Activated gamma-delta T cell (primary cell): ENCODE results near the gene HK1.

Source experiments
- DNase-seq: peaks from one replicate; lab custom pipeline; 2025; lab: John Stamatoyannopoulos, UW

HK1 gene

DNA sequence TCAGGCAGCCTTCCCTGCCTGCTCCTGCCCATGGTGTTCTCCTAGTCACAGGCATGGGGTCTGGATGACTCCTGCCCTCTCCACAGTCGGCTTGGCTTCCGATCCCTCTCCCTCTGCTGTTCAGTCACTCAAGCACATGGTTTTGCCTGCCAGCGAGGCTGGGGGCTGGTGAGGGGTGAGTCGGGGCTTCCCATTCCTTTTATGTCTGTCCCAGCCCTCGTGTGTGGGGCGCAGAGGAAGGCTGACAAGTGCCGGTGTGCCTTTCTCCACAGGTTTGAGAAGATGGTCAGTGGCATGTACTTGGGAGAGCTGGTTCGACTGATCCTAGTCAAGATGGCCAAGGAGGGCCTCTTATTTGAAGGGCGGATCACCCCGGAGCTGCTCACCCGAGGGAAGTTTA is 98.4 kb downstream of the HK1 start:
- DNase-seq = no peak

DNA sequence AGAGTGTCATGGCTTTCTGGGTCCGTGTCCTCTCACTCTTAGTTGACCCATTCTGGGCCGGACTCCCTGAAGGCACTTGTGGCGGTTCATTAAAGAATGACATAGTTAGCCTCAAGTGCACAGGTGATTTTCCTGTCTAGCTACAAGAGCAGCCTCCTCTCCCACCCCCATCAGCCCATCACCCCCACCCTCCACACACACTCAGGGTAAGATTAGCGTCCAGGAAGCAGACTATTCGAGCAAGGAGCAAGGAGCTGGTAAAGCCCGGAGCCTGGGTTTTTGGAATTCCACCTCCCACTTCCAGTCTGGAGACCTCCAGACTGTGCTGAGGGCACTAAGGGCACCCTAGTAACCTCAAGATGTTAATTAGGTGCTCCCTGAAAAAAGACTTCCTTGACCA is 98.9 kb downstream of the HK1 start:
- no peak for DNase-seq

DNA sequence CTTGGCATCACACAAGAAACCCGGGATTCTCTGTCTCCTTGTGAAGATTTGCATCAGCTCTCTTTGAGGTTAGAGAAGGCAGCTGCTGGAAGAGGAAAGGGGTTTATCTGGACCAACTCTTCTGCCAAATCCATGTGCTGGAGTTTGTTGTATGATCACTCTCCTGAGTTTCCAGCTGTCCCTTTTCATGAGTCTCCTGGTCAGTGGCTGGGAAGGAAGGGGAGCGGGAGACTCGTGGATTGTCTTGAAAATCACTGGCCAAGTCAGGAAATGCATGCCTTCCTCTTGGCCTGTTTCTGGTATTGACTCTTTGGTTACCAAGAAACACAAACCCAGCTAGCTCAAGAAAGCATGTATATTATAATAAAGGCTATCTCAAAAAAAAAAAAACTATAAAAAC is 99.6 kb downstream of the HK1 start:
- DNase-seq = no peak

DNA sequence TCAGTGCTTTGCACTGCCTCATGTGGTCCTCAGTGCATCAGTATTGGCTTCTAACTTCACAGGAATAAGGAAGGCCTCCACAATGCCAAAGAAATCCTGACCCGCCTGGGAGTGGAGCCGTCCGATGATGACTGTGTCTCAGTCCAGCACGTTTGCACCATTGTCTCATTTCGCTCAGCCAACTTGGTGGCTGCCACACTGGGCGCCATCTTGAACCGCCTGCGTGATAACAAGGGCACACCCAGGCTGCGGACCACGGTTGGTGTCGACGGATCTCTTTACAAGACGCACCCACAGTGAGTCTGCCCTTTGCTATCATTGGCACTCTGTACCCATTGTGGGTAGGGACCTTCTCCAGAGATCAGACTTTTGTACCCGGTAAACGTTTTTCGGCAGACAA is 101.5 kb downstream of the HK1 start:
- no peak for DNase-seq

DNA sequence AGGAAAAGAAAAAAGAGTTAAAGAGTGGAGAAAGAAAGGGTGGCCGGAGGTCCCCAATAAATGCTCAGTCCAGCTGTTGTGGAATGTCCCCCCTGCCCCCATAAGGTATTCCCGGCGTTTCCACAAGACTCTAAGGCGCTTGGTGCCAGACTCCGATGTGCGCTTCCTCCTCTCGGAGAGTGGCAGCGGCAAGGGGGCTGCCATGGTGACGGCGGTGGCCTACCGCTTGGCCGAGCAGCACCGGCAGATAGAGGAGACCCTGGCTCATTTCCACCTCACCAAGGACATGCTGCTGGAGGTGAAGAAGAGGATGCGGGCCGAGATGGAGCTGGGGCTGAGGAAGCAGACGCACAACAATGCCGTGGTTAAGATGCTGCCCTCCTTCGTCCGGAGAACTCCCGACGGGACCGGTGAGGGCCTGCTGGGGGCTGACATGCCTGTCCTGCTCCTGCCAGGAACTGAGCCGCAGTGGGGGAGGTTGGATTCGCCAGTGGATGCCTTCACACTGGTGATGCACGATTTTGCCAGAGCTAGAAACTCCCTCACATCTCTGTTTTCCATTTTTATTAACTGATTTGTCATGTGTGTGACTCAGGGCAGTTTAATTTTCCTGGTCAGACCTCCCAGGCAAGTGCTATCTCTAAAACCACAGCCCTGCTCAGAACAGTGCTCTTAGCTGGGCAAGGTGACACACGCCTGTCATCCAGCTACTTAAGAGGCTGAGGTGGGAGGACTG is 104.3 kb downstream of the HK1 start:
- DNase-seq = no peak

DNA sequence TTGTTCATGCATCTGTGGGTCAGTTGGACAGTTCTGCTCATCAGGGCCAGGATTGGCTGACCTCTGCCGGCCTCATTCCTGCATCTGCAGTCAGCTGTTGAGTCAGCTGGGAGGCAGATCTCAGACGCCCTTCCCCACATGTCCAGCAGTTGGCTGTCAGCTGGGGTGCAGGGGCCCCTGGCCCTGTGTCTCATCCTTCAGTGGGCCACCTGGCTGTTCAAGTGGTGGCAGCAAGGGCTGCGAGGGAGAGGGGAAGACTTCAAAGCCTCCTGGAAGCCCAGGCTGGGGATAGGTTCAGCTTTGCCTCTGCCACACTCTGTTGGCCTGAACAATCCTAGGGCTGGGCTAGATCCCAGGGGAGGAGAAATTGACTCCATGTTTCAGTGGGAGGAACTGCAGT is 105.3 kb downstream of the HK1 start:
- DNase-seq = no peak

DNA sequence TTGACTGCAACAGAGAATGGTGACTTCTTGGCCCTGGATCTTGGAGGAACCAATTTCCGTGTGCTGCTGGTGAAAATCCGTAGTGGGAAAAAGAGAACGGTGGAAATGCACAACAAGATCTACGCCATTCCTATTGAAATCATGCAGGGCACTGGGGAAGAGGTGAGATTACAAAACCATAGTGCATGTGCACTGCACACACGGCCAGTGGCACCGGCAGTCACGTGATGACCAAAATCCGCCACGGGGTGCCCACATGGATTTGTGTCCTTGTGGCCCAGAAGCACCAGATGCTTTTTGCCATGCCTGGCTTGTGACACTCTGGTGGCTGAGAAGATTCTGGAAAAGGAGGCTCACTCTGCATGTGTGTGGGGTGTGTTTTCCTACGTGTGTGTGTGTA is 106.0 kb downstream of the HK1 start:
- DNase-seq = no peak

DNA sequence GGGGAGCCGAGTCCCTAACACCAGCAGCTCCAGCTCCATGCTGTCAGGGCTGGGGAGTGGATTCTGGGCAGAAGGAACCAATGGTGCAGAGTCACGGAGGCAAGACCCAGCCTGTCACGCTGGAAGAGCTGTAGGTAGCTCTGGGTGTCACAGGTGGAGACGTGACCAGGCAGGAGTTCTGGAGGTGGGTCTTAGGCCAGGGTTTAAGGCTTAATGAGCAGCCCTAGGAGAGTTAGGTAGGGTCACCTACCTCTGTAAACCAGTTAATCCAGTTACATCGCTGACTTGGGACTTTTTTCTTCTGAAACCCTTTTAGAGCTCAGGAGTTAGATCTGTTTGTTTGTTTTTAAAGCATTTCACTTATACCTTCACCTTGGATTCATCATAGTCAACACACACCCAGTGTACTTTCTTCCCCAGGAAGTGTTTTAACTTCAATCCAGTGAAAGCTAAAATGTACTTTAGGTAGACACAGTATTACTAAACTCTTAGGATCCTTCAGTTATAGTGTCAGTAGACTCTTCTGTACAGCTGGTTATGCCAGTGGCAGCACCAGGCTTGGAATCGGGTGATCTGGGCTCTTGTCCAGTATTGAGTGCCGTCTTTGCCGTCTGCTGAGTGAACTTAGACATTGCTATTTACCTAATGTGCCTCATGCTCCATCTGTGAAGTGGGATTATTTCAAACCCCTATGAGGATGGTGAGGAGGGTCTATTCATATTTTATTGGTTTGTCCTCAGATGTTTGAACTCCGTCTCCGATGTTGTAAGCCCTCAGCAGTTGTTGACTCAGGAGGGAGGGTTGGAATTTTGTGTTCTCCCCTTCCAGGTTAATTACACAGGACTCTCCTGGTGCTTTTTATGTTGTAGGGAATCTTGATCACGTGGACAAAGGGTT is 107.4 kb downstream of the HK1 start:
- DNase-seq = no peak

DNA sequence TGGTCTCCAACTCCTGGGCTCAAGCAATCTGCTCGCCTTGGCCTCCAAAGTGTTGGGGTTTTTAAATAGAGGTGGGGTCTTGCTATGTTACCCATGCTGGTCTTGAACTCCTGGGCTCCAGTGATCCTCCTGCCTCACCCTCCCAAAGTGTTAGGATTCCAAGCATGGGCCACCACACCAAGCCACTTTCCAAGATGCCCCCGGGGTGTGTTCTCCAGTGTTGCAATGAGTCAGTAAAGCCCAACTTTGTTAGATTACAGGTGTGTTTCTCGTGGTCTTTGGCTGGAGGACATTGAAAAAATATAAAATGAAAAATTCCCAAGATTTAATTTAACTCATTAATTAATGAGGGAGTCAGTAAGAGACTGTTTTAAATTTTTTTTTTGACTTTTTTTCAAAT is 109.2 kb downstream of the HK1 start:
- DNase-seq = no peak

DNA sequence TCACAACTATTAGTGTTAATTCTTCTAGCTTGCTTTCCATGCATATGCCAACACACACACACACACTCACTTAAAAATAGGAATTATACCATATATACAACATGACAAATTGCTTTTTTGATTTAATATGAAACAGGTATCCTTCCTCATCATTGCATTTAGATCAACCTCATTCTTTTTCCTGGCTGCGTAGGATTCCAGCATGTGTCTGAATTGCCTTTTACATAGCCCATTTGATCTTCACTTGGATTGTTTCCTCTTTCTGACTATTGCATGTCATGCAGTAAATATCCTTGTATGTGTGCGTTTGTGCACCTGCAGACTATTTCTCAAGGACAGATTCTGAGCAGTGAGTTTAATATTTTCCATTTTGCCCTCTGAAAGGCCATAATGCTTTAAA is 110.2 kb downstream of the HK1 start:
- no peak for DNase-seq

DNA sequence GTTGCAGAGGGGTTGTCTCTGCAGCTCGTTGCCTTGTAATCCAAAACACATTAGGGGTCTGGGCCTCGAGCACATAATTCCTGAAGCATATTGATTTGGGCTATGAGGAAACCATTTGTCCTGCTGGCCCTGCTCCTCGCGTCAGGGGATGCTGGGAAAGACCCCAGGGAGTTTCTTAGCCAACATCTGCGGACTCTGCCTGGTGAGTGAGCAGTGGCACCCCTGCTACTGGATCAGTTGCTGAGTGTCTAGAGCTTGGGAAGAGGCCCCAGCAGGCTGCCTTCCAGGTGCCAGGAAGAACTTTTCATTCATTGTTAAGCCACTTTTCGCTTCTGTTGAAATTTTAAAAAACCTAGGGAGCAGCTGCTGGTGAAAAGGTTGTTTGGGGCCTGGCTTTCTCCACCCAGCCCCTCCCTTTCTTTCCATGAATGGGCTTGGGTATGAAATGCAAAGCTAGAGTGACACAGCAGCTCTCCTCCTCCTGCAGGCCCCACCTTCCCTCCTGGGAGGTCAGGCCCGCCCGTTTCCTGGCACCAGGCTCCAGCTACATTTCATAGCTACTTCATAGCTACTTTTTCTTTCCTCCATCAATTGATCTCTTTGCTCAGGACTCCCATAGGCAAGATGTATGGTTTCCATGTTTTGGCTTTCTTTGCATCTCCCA is 111.7 kb downstream of the HK1 start:
- no peak for DNase-seq

DNA sequence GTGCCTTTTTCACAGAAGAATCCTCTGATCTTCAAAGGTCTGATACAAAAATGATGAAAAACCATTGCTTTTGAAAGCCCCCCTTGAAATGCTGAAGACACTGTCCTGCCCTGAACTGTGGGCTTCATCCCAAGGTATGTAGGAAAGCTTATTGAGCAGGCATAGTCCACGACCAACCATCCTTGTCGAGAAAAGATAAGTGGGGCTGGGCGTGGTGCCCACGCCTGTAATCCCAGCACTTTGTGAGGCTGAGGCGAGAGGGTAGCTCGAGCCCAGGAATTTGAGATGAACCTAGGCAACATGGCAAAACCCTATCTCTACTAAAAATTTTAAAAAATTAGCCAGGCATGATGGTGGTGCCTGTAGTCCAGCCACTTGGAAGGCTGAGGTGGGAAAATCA is 112.9 kb downstream of the HK1 start:
- DNase-seq = no peak

DNA sequence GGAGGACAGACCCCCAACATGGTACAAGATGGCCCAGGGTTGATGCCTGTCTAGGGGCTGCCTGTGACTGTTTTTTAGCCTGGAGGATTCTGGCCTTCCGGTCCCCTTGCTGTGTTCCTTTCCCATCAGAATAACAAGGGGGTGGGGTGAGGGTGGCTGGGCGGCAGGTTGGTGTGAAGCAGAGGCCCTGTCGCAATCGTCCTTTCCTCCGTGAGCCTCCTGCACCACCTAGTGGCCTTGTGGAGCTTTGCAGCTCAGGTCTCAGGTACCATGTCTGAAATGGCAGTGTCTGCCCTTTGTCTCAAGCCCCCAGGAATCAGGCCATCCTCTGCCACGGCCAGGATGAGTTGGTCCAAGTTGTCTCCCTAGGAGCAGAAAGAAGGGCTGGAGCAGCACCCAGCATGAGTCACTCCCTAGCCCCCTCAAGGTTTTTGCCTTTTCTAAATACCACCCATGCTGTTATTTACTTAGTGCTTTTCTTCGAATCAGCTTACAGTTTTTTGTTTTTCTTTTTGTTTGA is 114.2 kb downstream of the HK1 start:
- no peak for DNase-seq

DNA sequence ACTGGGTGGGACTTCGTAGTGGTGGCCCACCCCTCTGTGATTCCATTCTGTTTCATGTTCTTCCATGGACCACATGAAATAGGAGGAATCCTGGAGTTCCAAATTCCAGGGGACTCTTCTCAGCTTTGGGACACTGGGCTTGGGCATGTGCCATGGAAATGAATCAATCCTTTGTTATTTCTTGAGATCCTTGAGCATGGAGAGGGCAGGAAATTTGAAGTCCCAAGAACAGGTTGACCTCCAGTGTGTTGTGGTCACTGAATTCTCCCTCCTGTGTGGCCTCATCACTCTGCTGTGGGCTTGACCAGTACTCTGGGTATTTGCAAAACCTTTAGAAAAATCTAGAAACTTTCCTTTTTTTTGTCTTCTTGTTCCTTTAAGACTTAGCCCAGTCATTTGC is 115.7 kb downstream of the HK1 start:
- DNase-seq = no peak

DNA sequence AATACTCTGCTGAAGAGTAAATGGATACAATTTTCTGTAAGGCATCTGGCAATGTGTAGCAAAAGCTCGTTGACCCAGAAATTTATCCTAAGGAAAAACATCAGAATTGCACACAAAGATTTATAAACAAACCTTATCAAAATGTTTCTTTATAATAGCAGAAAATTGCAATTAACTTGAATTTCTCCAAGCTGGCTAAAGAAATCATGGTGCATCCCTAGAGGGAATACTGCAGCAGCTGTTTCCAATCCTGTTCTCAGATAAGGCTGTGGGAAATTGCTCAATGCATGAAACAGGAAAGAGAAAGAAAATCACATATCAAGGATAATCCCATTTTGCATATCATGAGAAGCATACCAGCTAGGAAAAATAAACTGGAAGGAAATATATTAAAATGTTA is 119.7 kb downstream of the HK1 start:
- no peak for DNase-seq

DNA sequence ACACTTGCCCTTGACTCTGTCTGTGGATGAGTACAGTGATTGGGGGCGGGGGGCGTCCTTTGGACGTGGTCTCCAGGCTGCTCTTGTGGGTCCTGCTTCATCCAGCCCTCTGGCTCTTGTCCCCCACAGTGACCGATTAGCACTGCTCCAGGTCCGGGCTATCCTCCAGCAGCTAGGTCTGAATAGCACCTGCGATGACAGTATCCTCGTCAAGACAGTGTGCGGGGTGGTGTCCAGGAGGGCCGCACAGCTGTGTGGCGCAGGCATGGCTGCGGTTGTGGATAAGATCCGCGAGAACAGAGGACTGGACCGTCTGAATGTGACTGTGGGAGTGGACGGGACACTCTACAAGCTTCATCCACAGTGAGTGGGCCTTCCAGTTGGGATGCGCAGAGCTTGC is 120.2 kb downstream of the HK1 start:
- no peak for DNase-seq

DNA sequence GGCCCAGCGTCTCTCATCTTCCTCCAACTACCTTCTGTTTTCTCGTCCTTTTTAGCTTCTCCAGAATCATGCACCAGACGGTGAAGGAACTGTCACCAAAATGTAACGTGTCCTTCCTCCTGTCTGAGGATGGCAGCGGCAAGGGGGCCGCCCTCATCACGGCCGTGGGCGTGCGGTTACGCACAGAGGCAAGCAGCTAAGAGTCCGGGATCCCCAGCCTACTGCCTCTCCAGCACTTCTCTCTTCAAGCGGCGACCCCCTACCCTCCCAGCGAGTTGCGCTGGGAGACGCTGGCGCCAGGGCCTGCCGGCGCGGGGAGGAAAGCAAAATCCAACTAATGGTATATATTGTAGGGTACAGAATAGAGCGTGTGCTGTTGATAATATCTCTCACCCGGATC is 122.6 kb downstream of the HK1 start:
- no peak for DNase-seq

DNA sequence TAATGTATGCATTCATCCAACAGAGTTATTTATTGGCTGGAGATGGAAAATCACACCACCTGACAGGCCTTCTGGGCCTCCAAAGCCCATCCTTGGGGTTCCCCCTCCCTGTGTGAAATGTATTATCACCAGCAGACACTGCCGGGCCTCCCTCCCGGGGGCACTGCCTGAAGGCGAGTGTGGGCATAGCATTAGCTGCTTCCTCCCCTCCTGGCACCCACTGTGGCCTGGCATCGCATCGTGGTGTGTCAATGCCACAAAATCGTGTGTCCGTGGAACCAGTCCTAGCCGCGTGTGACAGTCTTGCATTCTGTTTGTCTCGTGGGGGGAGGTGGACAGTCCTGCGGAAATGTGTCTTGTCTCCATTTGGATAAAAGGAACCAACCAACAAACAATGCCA is 123.1 kb downstream of the HK1 start:
- no peak for DNase-seq

DNA sequence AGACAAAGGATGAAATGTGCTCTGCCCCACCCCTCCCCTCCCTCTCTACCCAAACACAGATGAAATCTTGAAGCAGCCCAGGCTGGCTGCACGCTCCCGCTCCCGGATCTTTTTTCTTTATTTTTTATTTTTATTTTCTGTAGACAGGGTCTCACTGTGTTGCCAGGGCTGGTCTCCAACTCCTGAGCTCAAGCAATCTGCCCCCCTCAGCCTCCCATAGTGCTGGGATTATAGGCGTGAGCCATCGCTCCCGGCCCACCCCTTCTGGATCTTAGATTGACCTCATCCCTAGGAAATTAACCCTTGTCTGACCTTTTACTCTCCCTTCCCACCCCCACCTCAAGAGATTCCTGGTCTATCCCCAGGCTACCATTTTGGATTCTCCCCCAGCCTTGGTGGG is 124.1 kb downstream of the HK1 start:
- no peak for DNase-seq

DNA sequence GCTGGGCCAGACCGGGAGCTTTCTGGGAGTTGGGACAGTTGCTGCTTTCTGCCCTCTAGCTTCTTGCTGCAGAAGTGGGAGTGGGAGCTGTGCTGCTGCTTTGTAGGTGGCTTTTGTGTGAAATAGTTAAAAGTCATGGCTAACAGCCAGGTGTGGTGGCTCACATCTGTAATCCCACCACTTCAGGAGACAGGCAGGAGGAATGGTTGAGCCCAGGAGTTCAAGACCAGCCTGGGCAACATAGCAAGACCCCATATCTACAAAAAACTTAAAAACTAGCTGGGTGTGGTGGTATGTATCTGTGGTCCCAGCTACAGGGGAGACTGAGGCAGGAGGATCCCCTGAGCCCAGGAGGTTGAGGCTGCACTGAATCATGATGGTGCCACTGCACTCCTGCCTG is 124.8 kb downstream of the HK1 start:
- no peak for DNase-seq

DNA sequence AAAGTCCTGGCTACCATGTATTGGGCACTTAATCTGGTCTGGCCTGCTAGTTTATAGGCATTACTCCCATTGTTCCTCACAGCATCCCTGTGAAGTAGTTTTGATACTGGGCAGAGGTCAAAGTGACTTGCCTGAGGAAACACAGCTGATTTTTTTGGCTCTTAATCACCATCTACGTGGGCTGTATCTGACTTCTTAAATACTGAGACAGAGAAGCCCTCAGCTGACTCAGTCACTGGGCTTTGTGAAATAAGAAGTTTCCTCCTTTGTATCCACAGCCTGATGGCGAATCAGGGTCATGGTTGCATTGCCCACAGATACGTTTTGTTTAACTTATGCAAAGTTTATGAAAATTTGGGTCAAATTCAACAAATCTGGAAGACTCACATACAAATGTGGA is 125.2 kb downstream of the HK1 start:
- DNase-seq = no peak

DNA sequence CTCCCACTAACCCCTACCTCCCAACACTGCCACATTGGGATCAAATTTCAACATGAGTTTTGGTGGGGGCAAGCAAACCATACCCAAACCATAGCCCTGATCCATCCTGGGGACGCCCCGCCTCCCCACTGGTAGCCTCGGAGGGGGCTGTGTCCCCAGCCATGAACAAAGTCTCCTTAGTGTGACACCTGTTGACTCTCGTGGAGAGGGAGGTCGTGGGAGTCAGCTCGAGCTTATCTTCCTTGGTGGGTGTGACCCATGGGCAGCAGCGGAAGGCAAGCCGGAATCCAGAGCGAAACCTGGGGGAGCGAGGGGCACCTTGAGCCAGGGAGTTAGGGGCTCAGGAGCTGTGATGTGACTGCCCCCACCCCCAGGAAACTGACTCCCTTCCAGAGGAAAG is 126.5 kb downstream of the HK1 start:
- DNase-seq = no peak

DNA sequence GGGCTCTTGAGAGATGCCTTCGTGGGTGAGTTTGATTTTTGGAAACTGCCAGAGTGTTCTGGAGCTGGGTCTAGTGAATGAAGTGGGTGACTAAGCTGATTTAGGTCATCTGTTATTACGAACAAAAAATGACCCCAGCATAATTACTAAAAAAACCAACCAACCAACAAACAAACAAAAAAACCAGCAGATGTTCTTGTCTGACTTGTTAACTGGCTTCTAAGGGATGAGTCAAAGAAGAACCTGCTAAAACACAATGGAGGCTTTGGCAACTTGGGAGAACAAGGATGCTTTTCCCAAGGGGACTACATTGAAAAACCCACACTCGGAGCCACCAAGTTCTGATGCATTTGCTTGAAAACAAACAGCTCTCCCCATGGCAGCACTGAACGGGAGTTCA is 126.9 kb downstream of the HK1 start:
- no peak for DNase-seq
